Heart right ventricle (tissue), 16 donors: Measurements from ENCODE around the gene SHROOM1. TPM values are rescaled to one million over a fixed set of nuclear protein-coding genes. Genes with fewer than 3 reads are reported as not detected.

Experiments used
- ATAC-seq, 8 donors: fragments of 200-7000 bp; cut with Tn5 transposase; one replicate each; pipeline ENCODE4 v1.9.1; 2020; ENCODE audit warnings: mild to moderate bottlenecking in 8 of 8, moderate library complexity in 8 of 8, moderate number of reproducible peaks in 1 of 8
- DNase-seq, 2 donors: peaks; one replicate each; pipeline ENCODE4 v3.0.0-alpha.2; 2020
- H3K27ac ChIP-seq, 10 donors: fragments of 200-600 bp; sonication (generic) in 2 of 10; one replicate each; pipeline versions ENCODE4 v1.5.0 to v1.8.0; 2020 to 2022; ENCODE audit warnings: mild to moderate bottlenecking in 3 of 10
- H3K27me3 ChIP-seq, 7 donors: fragments of 200-600 bp; one replicate each; pipeline ENCODE4 v1.8.0; 2021 to 2022; ENCODE audit warnings: mild to moderate bottlenecking in 2 of 7
- H3K36me3 ChIP-seq, 9 donors: fragments of 200-600 bp; sonication (generic) in 1 of 9; one replicate each; pipeline versions ENCODE4 v1.5.0 to v1.8.0; 2020 to 2022; ENCODE audit warnings: mild to moderate bottlenecking in 2 of 9
- H3K4me1 ChIP-seq, 9 donors: fragments of 200-600 bp; sonication (generic) in 1 of 9; one replicate each; pipeline versions ENCODE4 v1.5.0 to v1.8.0; 2020 to 2022; ENCODE audit warnings: mild to moderate bottlenecking in 4 of 9
- H3K4me3 ChIP-seq, 10 donors: fragments of 200-600 bp; sonication (generic) in 2 of 10; one replicate each; pipeline versions ENCODE4 v1.5.0 to v1.8.0; 2020 to 2022; ENCODE audit warnings: mild to moderate bottlenecking in 7 of 10, moderate library complexity in 2 of 10
- H3K9me3 ChIP-seq, 11 donors: fragments of 200-600 bp in 10 of 11; sonication (generic) in 2 of 11; one replicate each; pipeline versions ENCODE4 v1.5.0 to v1.8.0; 2013 to 2022; ENCODE audit warnings: mild to moderate bottlenecking in 2 of 11, control low read depth in 1 of 11, moderate library complexity in 1 of 11
- WGBS, 2 donors: extraction: QIAGEN DNeasy Blood & Tissue Kit; methylation state at CpG; one replicate each; pipeline ENCODE4 v1.1.7; 2013; ENCODE audit warnings: inconsistent platforms in 1 of 2; 5-methylcytosine and 5-hydroxymethylcytosine counted together
- intact Hi-C, 10 donors: fragments of 100-400 bp; cut with DNase I; formaldehyde crosslinking; loops; one replicate each; pipeline versions ENCODE4 v1.11.1 to v1.14.2; 2022
- polyA plus RNA-seq, 2 donors: library from polyadenylated mRNA; stranded (reverse); fragments of 200-250 nt; gene quantifications; one replicate each; pipeline ENCODE4 v1.2.3, GENCODE V29; 2013
- total RNA-seq, 10 donors: library from RNA; stranded (reverse); fragmentation: NEBNext Ultra II Directional in 3 of 10; extraction: Animal tissue kit (Norgen Biotek cat#: 25700) in 3 of 10; gene quantifications; one replicate each; pipeline versions ENCODE4 v1.2.1 to v1.2.4, GENCODE V29; 2021 to 2023
- TF ChIP-seq, protein P1 (sequence below), 9 donors: fragments of 200-600 bp; sonication (generic) in 2 of 9; IDR thresholded peaks; one replicate each; pipeline versions ENCODE4 v1.5.0 to v1.8.0; 2021 to 2022; ENCODE audit warnings: antibody characterized with exemption in 9 of 9, mild to moderate bottlenecking in 5 of 9, moderate library complexity in 1 of 9
- donor health status: Arrhythmogenic right ventricular cardiomyopathy.
- donor health status: ischemic (EF 13 %, LVEDD 7.1; RV severe dilation, severe dysfunction).
- donor health status: healthy with polysubstance abuse.
- donor health status: DM: no; HTN: yes; CAD: no.
- donor health status: DM: no; HTN: no; CAD: no.
- donor health status: ischemic (EF 25% LVEDD 6.9; RV normal size, moderate dysfunction).
- donor health status: ischemic (EF 25% LVEDD 5.7; RV mildly dilated, moderate dysfunction).
- donor health status: healthy.
- donor health status: DM: yes; HTN: yes; CAD: no.
- donor health status: Ischemic cardiomyopathy.
- donor health status: ischemic (EF 35%, LVEDD 5.7; RV mildly dilated, moderate dysfunction).
- donor health status: nonischemic (EF 11% LVEDD 7.7; RV severe dilation, severe dysfunction).
- donor health status: DM: yes; HTN: yes; CAD: no.
- donor health status: PGD.
- donor health status: ischemic (EF 29% LVEDD 5.4; RV normal size, mild dysfunction).
- donor health status: nonischemic (EF 23%, LVEDD 6.1; RV moderate dilation, normal function).

SHROOM1 gene
- total and polyA plus RNA-seq, 12 donors = 3.2 to 10.8 (median 4.1) TPM

- TF ChIP-seq, protein P1, sequence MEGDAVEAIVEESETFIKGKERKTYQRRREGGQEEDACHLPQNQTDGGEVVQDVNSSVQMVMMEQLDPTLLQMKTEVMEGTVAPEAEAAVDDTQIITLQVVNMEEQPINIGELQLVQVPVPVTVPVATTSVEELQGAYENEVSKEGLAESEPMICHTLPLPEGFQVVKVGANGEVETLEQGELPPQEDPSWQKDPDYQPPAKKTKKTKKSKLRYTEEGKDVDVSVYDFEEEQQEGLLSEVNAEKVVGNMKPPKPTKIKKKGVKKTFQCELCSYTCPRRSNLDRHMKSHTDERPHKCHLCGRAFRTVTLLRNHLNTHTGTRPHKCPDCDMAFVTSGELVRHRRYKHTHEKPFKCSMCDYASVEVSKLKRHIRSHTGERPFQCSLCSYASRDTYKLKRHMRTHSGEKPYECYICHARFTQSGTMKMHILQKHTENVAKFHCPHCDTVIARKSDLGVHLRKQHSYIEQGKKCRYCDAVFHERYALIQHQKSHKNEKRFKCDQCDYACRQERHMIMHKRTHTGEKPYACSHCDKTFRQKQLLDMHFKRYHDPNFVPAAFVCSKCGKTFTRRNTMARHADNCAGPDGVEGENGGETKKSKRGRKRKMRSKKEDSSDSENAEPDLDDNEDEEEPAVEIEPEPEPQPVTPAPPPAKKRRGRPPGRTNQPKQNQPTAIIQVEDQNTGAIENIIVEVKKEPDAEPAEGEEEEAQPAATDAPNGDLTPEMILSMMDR (IDR thresholded peaks at IDR 0.05) = no peak
- intact Hi-C loops = loop anchor here in 1 of 10 donors (5.0 kb wide), 1 partner anchor 41 kb away; the partner anchor contains the start of gene KIF3A
- Histone ChIP-seq H3K27ac (peak overlapping the region in 8 of 10 donors; percentile 78 to 93 (median 90)), H3K9me3 (no peaks in the 10 kb centered on the region), H3K36me3 (no peaks in the 10 kb centered on the region), H3K27me3 (peaks cover 0 to 40% (median 0%) of the 10 kb centered on the region in 7 donors), H3K4me1 (peaks cover 3 to 54% (median 36%) of the 10 kb centered on the region in 9 donors), H3K4me3 (peak overlapping the region in 9 of 10 donors; percentile 74 to 97 (median 90))
- WGBS, 2 donors = 62 to 85% methylated on average over 4 of the region's 4 CpGs
- no peak for ATAC-seq
- no peak for DNase-seq
These were observed 52.3 kb downstream of the SHROOM1 start for GRCh38 chr5:132778129-132778528.

DNA sequence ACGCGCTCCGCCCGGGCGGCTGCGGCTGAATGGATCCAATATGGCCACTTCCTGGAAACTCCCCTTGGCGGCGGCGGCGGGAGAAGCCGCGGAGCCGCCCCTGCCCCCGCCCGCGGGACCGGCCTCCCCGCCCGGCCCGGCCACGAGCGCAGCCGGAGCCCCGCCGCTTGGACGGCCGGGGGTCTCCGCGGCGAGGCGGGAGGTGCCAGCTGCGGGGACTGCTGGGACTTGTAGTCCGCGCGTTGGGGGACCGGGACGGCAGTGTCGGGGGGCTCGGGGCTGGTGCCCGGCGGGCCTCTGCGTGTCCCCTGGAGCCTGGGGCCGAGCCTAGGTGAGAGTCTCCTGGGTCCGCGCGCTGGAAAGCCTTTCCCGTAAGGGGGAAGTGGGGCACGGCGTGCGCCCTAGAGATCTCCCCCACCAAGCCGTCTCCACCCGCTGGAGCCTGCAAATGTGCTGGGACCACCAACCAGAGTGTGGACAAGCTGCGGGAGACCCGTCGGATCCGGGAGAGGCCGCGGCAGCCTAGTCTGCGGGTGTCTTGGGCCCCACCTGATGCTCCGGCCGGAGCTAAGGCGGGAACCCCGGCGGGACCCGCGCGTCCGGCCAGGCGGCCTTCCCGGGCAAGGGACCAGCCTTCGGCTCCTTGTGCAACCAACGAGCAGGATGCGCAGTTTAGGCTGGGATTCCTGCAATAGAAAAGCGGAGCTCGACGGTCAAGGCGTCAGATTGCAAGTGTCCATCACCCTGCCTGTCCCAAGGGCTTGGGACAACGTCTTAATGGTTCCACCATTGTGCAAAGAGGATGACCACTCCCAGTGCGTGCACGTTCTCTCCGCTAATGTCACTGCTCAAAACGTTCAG is 53.0 kb downstream of the SHROOM1 start, which contains the start of gene SEPTIN8:
Gene SEPTIN8, minus strand, starts transcription at position 31 of the 861 bp plus-strand sequence. CDS start 102 bp downstream, outside the sequence.
- WGBS, 2 donors = 1 to 2% methylated on average over 75 to 82 of the region's 82 CpGs
- H3K4me1 ChIP-seq = peaks cover 3 to 55% (median 43%) of the 10 kb centered on the region in 9 donors
- H3K36me3 ChIP-seq = no peaks in the 10 kb centered on the region
- peaks cover 0 to 40% (median 0%) of the 10 kb centered on the region in 7 donors for H3K27me3 ChIP-seq
- ATAC-seq (peak; percentile 54 to 83 (median 64)), DNase-seq (peak; percentile 50 to 67)
- H3K9me3 ChIP-seq = no peaks in the 10 kb centered on the region
- H3K27ac ChIP-seq = peak within 1 kb of the TSS; percentile 64 to 93 (median 88)
- TF ChIP-seq, protein P1 (IDR thresholded peaks at IDR 0.05) = no peak
- peak within 1 kb of the TSS; percentile 61 to 97 (median 87) for H3K4me3 ChIP-seq
- intact Hi-C loops = loop anchor here in 1 of 10 donors (5.0 kb wide), 1 partner anchor 40 kb away; the partner anchor contains the start of gene KIF3A

- H3K27me3 ChIP-seq = peaks cover 0 to 40% (median 0%) of the 10 kb centered on the region in 7 donors
- H3K36me3 ChIP-seq = no peaks in the 10 kb centered on the region
- no peaks in the 10 kb centered on the region for H3K9me3 ChIP-seq
- H3K27ac ChIP-seq = peak overlapping the region; percentile 64 to 93 (median 88)
- peak overlapping the region; percentile 61 to 97 (median 87) for H3K4me3 ChIP-seq
- DNase-seq (no peak), ATAC-seq (peak in 2 of 8 donors; percentile 2 to 15)
- 0 to 1% methylated on average over 37 to 40 of the region's 40 CpGs for WGBS, 2 donors
- H3K4me1 ChIP-seq = peaks cover 4 to 56% (median 48%) of the 10 kb centered on the region in 9 donors
- TF ChIP-seq, protein P1 (IDR thresholded peaks at IDR 0.05) = no peak
- intact Hi-C loops = loop anchor here in 1 of 10 donors (5.0 kb wide), 1 partner anchor 40 kb away; the partner anchor contains the start of gene KIF3A
These were observed 53.6 kb downstream of the SHROOM1 start for GRCh38 chr5:132776938-132777208.

DNA sequence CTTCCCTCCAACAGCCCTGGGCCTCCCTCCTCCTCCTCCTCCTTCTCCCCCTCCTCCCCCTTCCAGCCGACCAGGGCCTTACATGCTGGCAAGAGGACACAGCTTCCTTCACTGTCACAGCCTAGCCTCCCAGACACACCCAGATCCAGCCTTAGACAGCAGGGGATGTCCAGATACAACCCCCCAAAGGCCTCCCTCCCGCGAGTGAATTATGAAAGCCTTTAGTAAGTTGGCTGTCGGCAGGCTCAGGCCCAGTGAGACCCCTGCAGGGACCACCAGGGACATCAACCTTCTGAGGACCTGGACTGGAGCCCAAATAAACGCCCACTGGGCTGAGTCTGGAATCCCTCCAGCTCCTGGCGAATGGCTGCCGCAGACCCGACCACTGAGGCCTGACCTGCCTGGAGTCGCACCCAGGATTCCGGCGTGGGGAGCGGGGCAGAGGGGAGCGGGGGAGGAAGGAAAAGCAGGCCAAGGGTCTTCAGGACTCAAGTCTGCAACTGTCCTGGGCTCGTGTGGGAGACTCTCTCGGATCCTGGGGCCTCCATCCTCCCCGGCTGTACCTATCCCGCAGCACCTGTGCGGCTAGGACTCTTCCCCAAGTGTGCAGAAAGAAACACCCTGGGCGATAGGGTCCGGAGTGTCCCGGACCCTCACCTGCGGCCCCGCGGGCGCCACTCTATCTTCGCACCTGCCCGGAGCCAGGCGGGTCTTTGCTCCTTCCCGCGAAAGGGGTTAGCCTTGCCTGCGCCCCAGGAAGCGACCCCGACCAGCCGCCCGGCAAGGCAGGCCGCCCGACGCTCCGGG is 54.1 kb downstream of the SHROOM1 start:
- WGBS, 2 donors = 2% methylated on average over 39 of the region's 39 CpGs
- peak overlapping the region; percentile 61 to 97 (median 87) for H3K4me3 ChIP-seq
- peak overlapping the region; percentile 64 to 93 (median 88) for H3K27ac ChIP-seq
- no peaks in the 10 kb centered on the region for H3K9me3 ChIP-seq
- intact Hi-C loops = loop anchor here in 1 of 10 donors (5.0 kb wide), 1 partner anchor 39 kb away; the partner anchor contains the start of gene KIF3A
- no peaks in the 10 kb centered on the region for H3K36me3 ChIP-seq
- TF ChIP-seq, protein P1 (IDR thresholded peaks at IDR 0.05) = no peak
- DNase-seq = peak; percentile 36 to 48
- peak; percentile 18 to 69 (median 52) for ATAC-seq
- peaks cover 8 to 61% (median 54%) of the 10 kb centered on the region in 9 donors for H3K4me1 ChIP-seq
- H3K27me3 ChIP-seq = peaks cover 0 to 40% (median 0%) of the 10 kb centered on the region in 7 donors
